ENCODE measurements around the gene ZIK1. TPM values are rescaled to one million over a fixed set of nuclear protein-coding genes. Genes with fewer than 3 reads are reported as not detected.

The ZIK1 gene
- total and polyA plus RNA-seq, 2 donors (not counting 3 experiments of a cell fraction or from before 2014, with no cell fraction given) = 0.79 to 2.4 TPM

DNA sequence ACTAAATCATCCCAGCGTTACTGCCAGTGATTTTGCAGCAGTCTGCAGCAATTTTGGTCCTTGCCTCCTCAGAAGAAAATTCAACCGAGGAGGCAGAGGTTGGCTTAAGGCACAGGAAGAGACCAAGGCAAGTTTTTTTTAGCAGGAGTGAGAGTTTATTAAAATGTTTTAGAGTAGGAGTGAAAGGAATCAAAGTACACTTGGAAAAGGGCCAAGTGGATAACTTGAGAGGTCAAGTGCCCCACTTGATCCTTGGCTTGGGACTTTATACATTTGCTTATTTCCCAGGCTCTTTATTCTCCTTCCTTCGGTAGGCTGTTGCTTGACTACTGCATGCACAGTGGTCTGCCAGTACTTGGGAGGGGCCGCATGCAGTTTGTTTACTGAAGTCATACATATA lies 27.2 kb downstream of the ZIK1 start:
- H3K9me1 ChIP-seq (replicated peaks; ENCODE audit: control insufficient read depth, extremely low read depth, insufficient read depth, low read length) = no peaks in the 10 kb centered on the region
- no peak overlapping the region for H3K27ac ChIP-seq (ENCODE audit: insufficient read depth, low read depth, low read length)
- H3K36me3 ChIP-seq (ENCODE audit: control insufficient read depth in 2 of 2, extremely low read depth in 1 of 2, insufficient read depth in 2 of 2, low read length in 2 of 2) = peaks cover 0 to 2% of the 10 kb centered on the region in 2 experiments
- TF ChIP-seq POLR2A (IDR thresholded peaks at IDR 0.05; ENCODE audit: low read depth, low read length) (no peak), JUN (IDR thresholded peaks at IDR 0.05; ENCODE audit: borderline replicate concordance, insufficient read depth, insufficient read length, low read depth) (no peak)
- POLR2A ChIA-PET = no interaction called here
- no peak overlapping the region for H3K9ac ChIP-seq (replicated peaks; ENCODE audit: extremely low read depth, insufficient read depth, low read length)
- intact Hi-C loops (cut with micrococcal nuclease) (loop anchor here (10.0 kb wide), 1 partner anchor 544 kb away; the partner anchor contains the start of gene ZNF329), dilution Hi-C loops (cut with MboI; ENCODE audit: extremely low pct_ligation_motif_present, low sequenced_read_pairs) (no loop called here)
- H3K27me3 ChIP-seq (ENCODE audit: control insufficient read depth in 2 of 2, insufficient read depth in 2 of 2, low read length in 2 of 2) = no peaks in the 10 kb centered on the region
- CTCF ChIA-PET = interaction anchor here (1.0 kb wide), 1 partner anchor 26 kb away, joined by 3 read pairs; no protein-coding TSS in a partner anchor
- H3K4me2 ChIP-seq (ENCODE audit: insufficient read depth, low read length) = no peak overlapping the region
- H3K9me3 ChIP-seq (replicated peaks; ENCODE audit: control insufficient read depth, insufficient read depth, low read length) = peaks cover 3% of the 10 kb centered on the region
- H2AFZ ChIP-seq (ENCODE audit: low read depth, low read length) = no peak overlapping the region
- H3K4me3 ChIP-seq (replicated peaks in 1 of 3; ENCODE audit: insufficient read depth in 1 of 3, low read depth in 1 of 3, low read length in 3 of 3) = no peak overlapping the region
- DNase-seq (ENCODE audit: low read depth, low spot score) (no peak), FAIRE-seq (no peak)
- no peaks in the 10 kb centered on the region for H3K4me1 ChIP-seq (ENCODE audit: control insufficient read depth, extremely low read depth, insufficient read depth, low read length)
- no TSS peak for BruUV-seq (replicated peaks)
- peaks cover 8% of the 10 kb centered on the region for H3K79me2 ChIP-seq (ENCODE audit: control insufficient read depth, insufficient read depth, low read length)
- no peaks in the 10 kb centered on the region for H4K20me1 ChIP-seq (replicated peaks; ENCODE audit: control insufficient read depth, extremely low read depth, insufficient read depth, low read length)

DNA sequence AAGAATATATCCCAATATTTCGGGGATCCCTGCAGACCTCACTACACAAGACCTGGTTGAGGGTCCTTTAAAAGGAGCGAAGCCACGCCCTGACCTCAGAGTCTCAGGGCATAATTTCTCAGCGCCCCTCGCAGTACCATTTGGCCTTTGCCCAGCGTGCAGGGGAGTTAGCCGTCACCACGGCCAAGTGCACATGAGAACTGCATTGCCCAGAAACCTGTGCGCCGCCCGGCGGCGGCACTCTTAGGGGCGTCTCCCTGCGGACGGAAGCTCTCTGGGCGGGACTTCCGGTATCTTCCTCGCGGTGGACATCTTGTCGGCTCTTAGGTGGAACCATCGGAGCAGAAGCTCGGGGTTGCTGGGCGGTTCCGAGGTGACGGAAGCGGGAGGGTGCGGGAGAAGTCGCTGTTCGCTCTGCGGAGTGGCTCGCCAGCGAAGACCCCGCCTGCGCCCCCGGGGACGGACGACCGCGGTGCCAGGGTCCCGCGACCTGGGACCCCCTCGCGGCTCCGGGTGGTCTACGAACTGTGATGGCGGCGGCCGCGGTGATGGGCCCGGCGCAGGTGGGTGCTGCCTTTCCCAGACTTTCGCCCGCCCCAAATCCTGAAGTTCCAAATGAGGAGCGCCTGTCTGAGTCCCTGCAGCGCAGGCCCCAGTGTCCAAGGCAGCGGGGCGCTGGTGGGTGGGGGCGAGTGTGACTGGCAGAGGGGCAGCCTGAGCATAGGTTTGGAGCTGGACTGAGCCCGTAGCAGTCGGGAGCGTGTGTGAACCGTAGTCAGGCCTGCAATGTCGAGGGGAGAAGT lies 30.2 kb downstream of the ZIK1 start, which contains the start of gene ZNF134:
ZNF134 (plus strand) TSS at position 302 of the 803 bp plus-strand sequence. CDS start 5,227 bp downstream, outside the sequence.
- TSS peak; percentile 51 for BruUV-seq (replicated peaks)
- Histone ChIP-seq H4K20me1 (replicated peaks; ENCODE audit: control insufficient read depth, extremely low read depth, insufficient read depth, low read length) (no peaks in the 10 kb centered on the region), H3K4me1 (ENCODE audit: control insufficient read depth, extremely low read depth, insufficient read depth, low read length) (no peaks in the 10 kb centered on the region), H3K27me3 (ENCODE audit: control insufficient read depth in 2 of 2, insufficient read depth in 2 of 2, low read length in 2 of 2) (no peaks in the 10 kb centered on the region), H3K36me3 (ENCODE audit: control insufficient read depth in 2 of 2, extremely low read depth in 1 of 2, insufficient read depth in 2 of 2, low read length in 2 of 2) (peaks cover 0 to 19% of the 10 kb centered on the region in 2 experiments), H2AFZ (ENCODE audit: low read depth, low read length) (peak within 1 kb of the TSS; percentile 89), H3K9me3 (replicated peaks; ENCODE audit: control insufficient read depth, insufficient read depth, low read length) (peaks cover 2% of the 10 kb centered on the region), H3K27ac (ENCODE audit: insufficient read depth, low read depth, low read length) (no peak within 1 kb of the TSS), H3K4me2 (ENCODE audit: insufficient read depth, low read length) (peak within 1 kb of the TSS; percentile 14), H3K79me2 (ENCODE audit: control insufficient read depth, insufficient read depth, low read length) (peaks cover 19% of the 10 kb centered on the region), H3K4me3 (replicated peaks in 1 of 3; ENCODE audit: insufficient read depth in 1 of 3, low read depth in 1 of 3, low read length in 3 of 3) (peak within 1 kb of the TSS; percentile 53 to 77 (median 65)), H3K9ac (replicated peaks; ENCODE audit: extremely low read depth, insufficient read depth, low read length) (peak within 1 kb of the TSS; percentile 66), H3K9me1 (replicated peaks; ENCODE audit: control insufficient read depth, extremely low read depth, insufficient read depth, low read length) (no peaks in the 10 kb centered on the region)
- ChIA-PET CTCF (interaction anchor here (1.0 kb wide), 1 partner anchor 19 kb away, joined by 3 read pairs; the partner anchor contains the start of gene ZNF211), POLR2A (interaction anchor here (1.0 kb wide), 1 partner anchor 19 kb away, joined by 3 read pairs; the partner anchor contains the start of gene ZNF211)
- dilution Hi-C loops (cut with MboI; ENCODE audit: extremely low pct_ligation_motif_present, low sequenced_read_pairs) (no loop called here), intact Hi-C loops (cut with micrococcal nuclease) (loop anchor here (1.0 to 10.0 kb wide), 6 partner anchors 15 to 541 kb away; partner anchors contain the start of genes ZNF211, ZNF329, ZNF416 and ZNF530)
- FAIRE-seq = peak; percentile 88
- DNase-seq (ENCODE audit: low read depth, low spot score) = peak; percentile 84
- TF ChIP-seq, protein P1, sequence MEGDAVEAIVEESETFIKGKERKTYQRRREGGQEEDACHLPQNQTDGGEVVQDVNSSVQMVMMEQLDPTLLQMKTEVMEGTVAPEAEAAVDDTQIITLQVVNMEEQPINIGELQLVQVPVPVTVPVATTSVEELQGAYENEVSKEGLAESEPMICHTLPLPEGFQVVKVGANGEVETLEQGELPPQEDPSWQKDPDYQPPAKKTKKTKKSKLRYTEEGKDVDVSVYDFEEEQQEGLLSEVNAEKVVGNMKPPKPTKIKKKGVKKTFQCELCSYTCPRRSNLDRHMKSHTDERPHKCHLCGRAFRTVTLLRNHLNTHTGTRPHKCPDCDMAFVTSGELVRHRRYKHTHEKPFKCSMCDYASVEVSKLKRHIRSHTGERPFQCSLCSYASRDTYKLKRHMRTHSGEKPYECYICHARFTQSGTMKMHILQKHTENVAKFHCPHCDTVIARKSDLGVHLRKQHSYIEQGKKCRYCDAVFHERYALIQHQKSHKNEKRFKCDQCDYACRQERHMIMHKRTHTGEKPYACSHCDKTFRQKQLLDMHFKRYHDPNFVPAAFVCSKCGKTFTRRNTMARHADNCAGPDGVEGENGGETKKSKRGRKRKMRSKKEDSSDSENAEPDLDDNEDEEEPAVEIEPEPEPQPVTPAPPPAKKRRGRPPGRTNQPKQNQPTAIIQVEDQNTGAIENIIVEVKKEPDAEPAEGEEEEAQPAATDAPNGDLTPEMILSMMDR (IDR thresholded peaks at IDR 0.05; ENCODE audit: extremely low read depth in 1 of 2, insufficient read depth in 1 of 2, low read depth in 1 of 2, low read length in 2 of 2) = peak in 1 of 2 donors; percentile 62
- no peak for TF ChIP-seq GATA2 (IDR thresholded peaks at IDR 0.05; ENCODE audit: insufficient read depth, insufficient read length, low read depth, low read length)
- peak; percentile 49 for TF ChIP-seq POLR2A (IDR thresholded peaks at IDR 0.05; ENCODE audit: low read depth, low read length)
- peak; percentile 61 for TF ChIP-seq POLR2AphosphoS5 (IDR thresholded peaks at IDR 0.05; ENCODE audit: insufficient read depth, low read depth, low read length)
